GM18498 (cell line): Measurements from ENCODE around the gene LRRC66.

ENCODE experiments used
- ATAC-seq: cut with Tn5 transposase; IDR thresholded peaks from one replicate; pipeline ENCODE4 v1.9.1; 2021; ENCODE audit warnings: mild to moderate bottlenecking, moderate library complexity; ENCODE audit not compliant: unreplicated experiment

The LRRC66 gene

GRCh38 chr4:52015366-52015765 lies 4.8 kb downstream of the LRRC66 start:
- no peak for ATAC-seq

- no peak for ATAC-seq
Measured at GRCh38 chr4:52014903-52015302, 5.3 kb downstream of the LRRC66 start.

- no peak for ATAC-seq
Measured at GRCh38 chr4:52012651-52013050, 7.5 kb downstream of the LRRC66 start.

- ATAC-seq, result no peak
Measured at GRCh38 chr4:52010986-52011385, 9.2 kb downstream of the LRRC66 start.

GRCh38 chr4:52006887-52007286 lies 13.3 kb downstream of the LRRC66 start:
- ATAC-seq, result no peak

GRCh38 chr4:52005604-52006273 lies 14.4 kb downstream of the LRRC66 start:
- ATAC-seq, result no peak

- no peak for ATAC-seq
Measured at GRCh38 chr4:52004414-52004813, 15.7 kb downstream of the LRRC66 start.

- ATAC-seq, result no peak
Measured at GRCh38 chr4:52001616-52002015, 18.5 kb downstream of the LRRC66 start.

- ATAC-seq, result no peak
Measured at GRCh38 chr4:51999250-51999649, 20.9 kb downstream of the LRRC66 start.

GRCh38 chr4:51998837-51999236 lies 21.3 kb downstream of the LRRC66 start:
- ATAC-seq, result no peak

GRCh38 chr4:51997647-51998046 lies 22.5 kb downstream of the LRRC66 start:
- no peak for ATAC-seq

GRCh38 chr4:51995647-51996220 lies 24.4 kb downstream of the LRRC66 start:
- ATAC-seq, result no peak

- no peak for ATAC-seq
Measured at GRCh38 chr4:51965862-51966261, 54.3 kb downstream of the LRRC66 start.

GRCh38 chr4:51963841-51964517 lies 56.2 kb downstream of the LRRC66 start:
- ATAC-seq, result no peak

GRCh38 chr4:51960486-51960885 lies 59.7 kb downstream of the LRRC66 start:
- no peak for ATAC-seq

GRCh38 chr4:51958199-51958968 lies 61.8 kb downstream of the LRRC66 start:
- no peak for ATAC-seq
